IPS-11a (cell line): Measurements from ENCODE around the gene BNIP5.
A peak's percentile ranks its signal among the peaks of the same experiment; 100 is the strongest.
"Not testable (repeated sequence)": the region's sequence is repeated elsewhere in the genome, so short reads cannot be mapped to it uniquely, and the experiment has no call there.

Experiments
- H3K4me3 ChIP-seq: one replicate; pipeline ENCODE4 v1.5.1; 2013; ENCODE audit warnings: low read depth, low read length, control low read depth

BNIP5 gene

GRCh38 chr6:36345681-36346466 is 9.2 kb upstream of the BNIP5 start:
- no peak overlapping the region for H3K4me3 ChIP-seq

- H3K4me3 ChIP-seq = no peak overlapping the region
Observed at GRCh38 chr6:36343109-36343680, 6.5 kb upstream of the BNIP5 start.

- H3K4me3 ChIP-seq = peak overlapping the region; percentile 20
Observed at GRCh38 chr6:36340618-36341454, 4.1 kb upstream of the BNIP5 start.

DNA sequence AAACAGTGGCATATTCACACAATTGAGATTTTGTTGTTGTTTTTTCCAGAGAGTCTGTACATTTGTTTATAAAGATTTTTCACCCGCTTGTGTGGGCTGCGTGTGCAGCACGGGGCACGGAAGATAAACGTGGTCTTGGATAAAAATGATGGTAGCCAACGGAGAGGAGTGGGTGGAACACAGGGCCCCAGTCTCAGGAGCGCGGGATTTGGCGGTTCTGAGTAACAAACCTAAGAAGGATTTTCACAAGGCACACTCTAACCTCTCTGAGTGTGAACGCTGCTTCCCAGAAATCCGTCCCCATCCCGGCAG is 3.6 kb upstream of the BNIP5 start:
- peak overlapping the region; percentile 13 for H3K4me3 ChIP-seq

GRCh38 chr6:36339146-36339545 is 2.5 kb upstream of the BNIP5 start:
- H3K4me3 ChIP-seq = no peak overlapping the region

GRCh38 chr6:36338223-36338622 is 1.5 kb upstream of the BNIP5 start:
- not testable (repeated sequence) for H3K4me3 ChIP-seq

DNA sequence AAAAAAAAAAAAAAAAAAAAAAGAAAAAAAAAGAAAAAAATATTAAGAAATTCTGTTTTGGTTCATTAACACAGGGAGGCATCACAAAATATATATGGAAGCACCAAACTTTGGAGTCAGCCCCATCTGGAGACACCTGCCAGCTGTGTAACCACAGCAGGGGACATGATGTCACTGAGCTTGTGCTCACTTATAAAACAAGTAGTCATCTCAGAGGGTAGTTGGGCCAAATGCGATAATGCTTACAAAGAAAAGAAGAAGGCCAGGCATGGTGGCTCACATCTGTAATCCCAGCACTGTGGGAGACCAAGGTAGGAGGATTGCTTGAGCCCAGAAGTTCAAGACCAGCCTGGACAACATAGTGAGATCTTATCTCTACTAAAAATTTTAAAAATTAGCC is 1.1 kb upstream of the BNIP5 start:
- H3K4me3 ChIP-seq = no peak overlapping the region

DNA sequence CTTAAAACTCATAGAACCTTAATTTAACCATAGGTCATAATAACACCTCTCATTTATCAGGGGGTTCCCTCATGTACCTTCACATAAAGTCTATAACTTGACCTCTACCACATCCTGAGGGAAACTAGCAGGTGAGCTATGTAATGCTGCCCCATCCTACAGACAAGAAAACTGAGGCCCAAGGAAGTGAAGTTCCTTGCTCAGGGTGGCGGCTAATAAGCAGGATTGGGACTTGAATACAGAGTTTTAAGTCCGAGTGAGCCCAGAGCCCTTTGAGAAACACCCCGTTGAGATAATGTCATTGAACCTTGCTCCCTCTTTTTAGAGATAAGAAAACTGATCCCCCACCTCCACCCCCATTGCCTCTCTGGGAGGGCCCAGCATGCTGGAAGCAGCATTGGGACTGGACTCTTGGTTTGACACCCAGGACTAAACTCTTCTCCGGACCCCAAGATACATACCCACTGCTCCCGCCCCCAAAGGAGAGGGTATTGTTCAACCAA is 429 bp downstream of the BNIP5 start:
- no peak overlapping the region for H3K4me3 ChIP-seq

DNA sequence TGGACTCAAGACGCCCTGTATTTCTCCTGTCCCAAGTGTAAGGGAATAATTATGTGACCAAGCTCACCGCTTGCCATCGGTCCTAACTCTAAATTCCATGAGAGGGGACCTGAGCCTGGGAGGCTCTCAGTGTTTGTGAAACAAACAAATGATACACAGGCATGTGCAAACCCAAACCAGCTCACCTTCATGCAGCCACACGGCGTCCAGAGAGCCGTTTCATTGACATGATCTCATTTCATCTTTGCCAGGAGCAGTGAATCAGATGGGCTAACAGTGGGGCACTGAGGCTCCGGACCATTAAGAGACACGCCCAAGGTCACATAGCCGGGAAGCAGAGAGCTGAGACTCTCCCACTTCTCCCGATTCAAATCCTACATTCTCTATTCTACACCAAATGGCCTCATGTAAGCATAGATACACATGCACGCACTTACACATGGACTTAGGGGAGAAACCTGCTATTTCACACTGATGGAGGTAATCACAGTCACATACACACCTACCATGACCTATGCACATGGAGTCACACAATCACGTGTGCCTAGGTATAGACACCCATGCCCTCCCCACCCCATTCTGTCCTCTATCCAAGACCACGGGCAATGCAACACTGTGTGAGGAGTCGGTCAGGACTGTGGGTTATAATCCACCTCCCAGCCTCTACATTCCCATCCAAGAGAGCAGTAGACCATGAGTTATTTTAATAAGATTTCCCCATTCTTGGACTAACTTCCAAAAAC is 1.1 kb downstream of the BNIP5 start:
- H3K4me3 ChIP-seq = no peak overlapping the region

- no peak overlapping the region for H3K4me3 ChIP-seq
Observed at GRCh38 chr6:36334832-36335459, 1.7 kb downstream of the BNIP5 start.

DNA sequence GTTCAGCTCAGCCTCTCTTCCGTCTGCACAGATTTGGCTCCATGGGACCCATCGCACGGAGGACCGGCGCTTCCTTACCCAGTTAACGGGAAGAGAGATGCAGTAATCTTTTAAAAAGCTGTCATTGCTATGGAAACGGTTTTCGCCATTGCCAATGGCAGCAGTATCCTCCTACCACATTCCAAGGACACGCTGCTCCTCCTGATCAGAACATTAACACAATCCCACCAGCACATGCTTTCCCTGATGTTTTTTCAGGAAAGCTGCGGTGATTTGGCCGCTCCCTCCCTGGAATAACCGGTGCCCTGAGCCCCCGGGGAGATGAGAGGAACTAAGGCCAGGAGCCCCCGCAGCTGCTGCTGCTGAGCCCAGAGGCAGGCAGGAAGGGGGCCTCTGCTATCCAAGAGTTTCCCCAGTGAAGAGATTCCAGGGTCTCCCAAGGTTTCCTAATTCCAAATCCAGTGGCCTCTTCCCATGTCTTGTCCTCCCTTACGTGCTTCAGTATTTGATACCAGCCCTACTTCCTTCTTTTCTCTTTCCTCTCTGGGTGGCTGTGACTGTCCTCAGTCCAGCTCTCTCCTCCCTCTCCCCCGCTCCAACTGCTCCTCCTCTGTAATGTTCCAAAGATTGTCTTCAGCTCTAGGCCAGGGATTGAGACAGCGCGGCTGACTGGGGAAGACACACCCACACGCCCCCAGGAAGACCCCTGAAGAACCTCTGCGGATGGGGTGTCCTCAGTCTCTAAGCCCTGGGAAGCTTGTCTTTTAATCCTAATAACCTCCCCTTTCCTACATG is 2.6 kb downstream of the BNIP5 start:
- no peak overlapping the region for H3K4me3 ChIP-seq

DNA sequence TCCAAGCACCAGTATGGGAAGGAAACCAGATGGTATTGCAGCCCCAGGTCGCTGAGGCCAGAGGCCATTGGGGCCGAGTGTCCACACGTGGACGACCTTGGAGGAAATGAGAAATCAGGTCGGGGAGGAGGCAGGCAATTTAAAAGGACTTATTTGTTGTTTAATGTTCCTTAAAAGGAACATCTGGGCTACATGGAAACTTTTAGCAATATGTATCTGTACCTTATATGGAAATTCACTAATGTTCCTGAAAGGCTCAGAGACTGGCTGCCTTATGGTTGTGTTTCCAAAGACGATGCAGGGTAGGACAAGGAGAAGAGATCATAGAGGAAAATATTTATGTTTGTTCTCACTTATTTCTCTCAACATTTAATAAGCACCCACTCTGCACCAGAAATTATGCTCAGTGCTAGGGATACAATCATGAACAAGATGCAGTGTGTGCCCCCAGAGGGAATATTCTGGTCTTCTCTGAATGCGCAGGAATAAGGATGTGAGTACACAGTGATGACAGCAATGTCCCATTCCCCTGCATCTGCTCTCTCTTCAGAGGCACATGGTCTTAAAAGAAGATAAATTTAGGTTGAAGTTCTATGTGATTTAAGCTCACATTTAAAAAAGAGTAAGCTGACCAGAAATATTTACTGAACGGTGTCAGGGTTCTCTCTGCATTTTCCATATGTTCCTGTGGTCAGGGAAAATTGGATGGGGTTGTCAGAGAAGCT is 3.4 kb downstream of the BNIP5 start:
- no peak overlapping the region for H3K4me3 ChIP-seq

DNA sequence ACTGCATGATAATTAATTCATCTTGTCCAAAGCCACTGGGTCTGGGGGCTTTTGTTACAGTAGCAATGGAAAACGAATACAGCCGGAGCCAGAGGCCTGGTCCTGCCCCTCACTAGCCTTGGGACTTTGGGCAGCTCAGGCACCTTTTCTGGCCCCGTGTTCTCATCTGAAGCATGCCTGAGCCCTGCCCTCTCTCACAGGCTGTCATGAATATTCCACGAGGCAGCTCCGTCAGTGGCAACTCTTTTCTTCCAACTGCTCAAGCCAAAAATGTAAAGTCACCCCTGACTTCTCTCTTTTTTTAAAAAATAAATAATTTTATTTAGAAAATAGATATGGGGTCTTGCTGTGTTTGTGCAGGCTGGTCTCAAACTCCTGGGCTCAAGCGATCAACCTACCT is 5.3 kb downstream of the BNIP5 start:
- no peak overlapping the region for H3K4me3 ChIP-seq

DNA sequence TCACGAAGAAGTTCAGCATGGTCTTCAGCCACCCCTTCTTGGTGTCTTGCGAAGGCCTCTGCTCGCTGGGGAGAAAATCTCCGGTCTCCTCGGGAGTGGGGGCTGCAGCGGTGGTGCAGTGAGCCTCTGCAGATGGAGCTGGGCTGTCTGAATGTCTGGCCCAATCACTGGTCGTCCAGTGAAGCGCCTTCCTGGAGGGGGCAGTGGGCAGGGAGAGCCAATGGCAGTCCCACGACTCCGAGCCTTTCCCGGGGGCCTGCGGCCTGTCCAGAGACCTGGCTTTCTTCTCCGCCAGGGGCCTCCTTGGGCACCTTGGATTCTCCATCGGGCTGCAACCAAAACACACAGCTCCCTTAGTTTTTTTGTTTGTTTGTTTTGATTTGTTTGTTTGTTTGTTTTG is 6.3 kb downstream of the BNIP5 start:
- H3K4me3 ChIP-seq = no peak overlapping the region

DNA sequence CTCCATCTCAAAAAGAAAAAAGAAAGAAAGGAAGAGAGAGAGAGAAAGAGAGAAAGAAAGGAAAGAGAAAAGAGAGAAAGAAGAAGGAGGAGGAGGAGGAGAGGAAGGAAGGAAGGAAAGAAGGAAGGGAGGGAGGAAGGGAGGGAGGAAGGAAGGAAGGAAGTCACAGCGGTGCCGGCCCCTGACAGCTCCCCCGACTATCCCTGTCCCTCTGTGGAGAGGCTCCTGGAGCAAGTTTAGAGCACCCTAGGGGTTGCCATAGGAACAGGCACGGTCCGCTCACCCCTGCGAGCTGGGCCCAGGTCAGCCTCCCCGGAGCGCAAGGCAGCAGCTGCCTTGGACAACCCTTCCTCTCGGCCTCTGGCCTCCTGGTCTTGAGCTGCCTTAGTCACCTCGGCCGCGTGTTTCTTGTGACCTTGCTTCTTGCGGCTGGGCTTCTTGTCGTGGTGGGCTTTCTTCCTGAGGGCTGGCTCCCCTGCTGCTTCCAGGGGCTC is 6.8 kb downstream of the BNIP5 start:
- no peak overlapping the region for H3K4me3 ChIP-seq

DNA sequence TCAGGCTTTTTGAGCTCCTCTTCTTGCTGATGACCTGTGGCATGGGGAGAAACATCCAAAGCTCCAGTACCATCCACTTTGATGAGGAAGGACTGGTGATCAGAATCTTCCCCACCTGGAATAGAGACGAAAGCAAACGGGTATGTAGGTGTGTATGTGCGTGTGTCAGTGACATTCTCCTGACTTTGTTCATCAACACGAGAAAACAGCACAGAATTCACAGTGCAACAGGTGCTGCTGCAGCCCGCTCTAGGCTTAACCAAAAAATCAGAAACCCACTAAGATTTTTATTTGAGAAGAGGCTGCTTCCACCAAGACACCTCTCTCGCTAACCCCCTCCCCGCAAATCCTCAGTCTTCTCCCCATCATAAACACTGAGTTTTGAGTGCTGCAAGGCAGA is 8.1 kb downstream of the BNIP5 start:
- H3K4me3 ChIP-seq = no peak overlapping the region

DNA sequence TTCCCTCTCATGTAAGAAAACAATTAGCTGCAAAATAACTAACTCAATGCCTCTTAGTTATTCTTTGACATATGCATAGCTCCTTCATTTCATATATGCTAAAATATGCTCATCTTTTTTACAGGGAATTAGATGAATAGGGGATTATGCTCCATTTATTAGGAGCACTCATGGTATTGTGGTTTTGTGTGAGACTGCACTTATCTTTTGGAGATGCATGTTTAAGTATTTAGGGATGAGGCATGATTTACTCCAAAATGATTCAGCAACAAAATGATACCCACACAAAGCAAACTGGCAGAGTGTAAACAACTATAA is 8.8 kb downstream of the BNIP5 start:
- no peak overlapping the region for H3K4me3 ChIP-seq

- H3K4me3 ChIP-seq = no peak overlapping the region
Observed at GRCh38 chr6:36327226-36327918, 9.3 kb downstream of the BNIP5 start.
